KOPT-K1 (cell line): ENCODE data around the gene PKP1.

Experiments used
- H3K27ac ChIP-seq: fragments of 200-600 bp; sonication (generic); 2 replicates; pipeline ENCODE4 v1.5.1; 2016; ENCODE audit warnings: antibody characterized with exemption, mild to moderate bottlenecking, low read depth, low read length; ENCODE audit not compliant: poor library complexity, severe bottlenecking
- H3K36me3 ChIP-seq: fragments of 200-600 bp; sonication (generic); 2 replicates; pipeline ENCODE4 v1.5.1; 2017; ENCODE audit warnings: antibody characterized with exemption, mild to moderate bottlenecking, low read length, moderate library complexity; ENCODE audit not compliant: insufficient read depth
- H3K9me3 ChIP-seq: fragments of 200-600 bp; sonication (generic); 2 replicates; pipeline ENCODE4 v1.5.1; 2017; ENCODE audit warnings: antibody characterized with exemption, low read length, mild to moderate bottlenecking; ENCODE audit not compliant: insufficient read depth, poor library complexity, severe bottlenecking

The PKP1 gene

DNA sequence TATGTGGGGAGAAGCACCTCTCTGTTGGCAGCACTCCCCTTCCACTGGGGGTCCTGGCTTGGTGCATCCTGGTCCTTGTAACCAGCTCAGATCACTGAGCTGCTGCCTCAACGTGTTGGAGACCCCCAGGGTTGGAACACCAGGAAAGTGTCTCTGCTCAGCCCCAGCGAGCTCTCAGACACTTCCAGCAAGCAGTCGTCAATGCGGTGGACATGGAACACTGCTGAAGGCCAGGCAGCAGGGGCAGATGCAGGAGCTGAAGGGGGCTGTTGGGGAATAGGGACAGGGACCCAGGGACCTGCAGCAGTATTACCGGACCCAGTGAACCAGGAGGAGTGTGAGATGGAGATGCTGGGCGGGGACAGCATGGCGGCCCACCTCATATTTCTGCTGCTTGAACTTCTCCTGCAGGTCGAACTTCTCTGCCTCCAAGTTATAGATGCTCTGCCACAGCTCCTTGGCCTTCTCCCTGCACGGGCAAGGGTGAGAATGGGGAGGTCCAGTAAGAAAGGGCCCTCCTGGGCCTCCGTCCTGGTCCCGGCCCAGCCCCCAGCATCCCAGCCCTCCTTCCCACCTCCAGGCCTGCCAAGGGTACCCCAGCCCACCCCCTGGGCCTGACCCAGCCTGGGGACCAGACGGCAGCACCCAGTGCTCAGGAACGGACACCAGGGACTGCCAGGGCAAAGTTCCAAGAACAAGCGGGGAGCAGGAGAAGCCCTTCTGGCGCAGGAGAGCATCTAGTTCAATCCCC, 77.8 kb downstream of the PKP1 start:
- Histone ChIP-seq H3K36me3 (no peaks in the 10 kb centered on the region), H3K9me3 (no peaks in the 10 kb centered on the region), H3K27ac (no peak overlapping the region)

- Histone ChIP-seq H3K27ac (no peak overlapping the region), H3K9me3 (no peaks in the 10 kb centered on the region), H3K36me3 (no peaks in the 10 kb centered on the region)
These were observed 78.6 kb downstream of the PKP1 start for GRCh38 chr1:201361652-201362504.

DNA sequence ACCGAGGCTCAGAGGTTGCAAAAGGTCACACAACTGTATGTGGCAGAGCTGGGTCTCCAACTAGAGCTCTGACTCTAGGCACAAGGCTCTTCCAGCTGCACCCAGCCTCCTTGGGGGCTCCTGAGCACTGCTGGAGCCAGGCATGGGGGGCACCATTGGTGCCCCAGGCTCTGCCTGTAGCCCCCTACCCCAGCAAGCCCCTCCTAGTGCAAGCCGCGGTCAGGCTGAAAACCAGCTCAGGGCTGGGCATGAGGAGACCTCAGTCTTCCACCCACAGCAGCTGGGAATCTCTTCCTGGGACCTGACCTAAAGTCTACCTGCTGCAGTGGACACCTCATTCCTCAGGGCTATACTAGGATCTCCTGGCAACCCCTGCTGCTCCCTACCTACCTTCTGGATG, 79.6 kb downstream of the PKP1 start:
- Histone ChIP-seq H3K36me3 (no peaks in the 10 kb centered on the region), H3K9me3 (no peaks in the 10 kb centered on the region), H3K27ac (no peak overlapping the region)

DNA sequence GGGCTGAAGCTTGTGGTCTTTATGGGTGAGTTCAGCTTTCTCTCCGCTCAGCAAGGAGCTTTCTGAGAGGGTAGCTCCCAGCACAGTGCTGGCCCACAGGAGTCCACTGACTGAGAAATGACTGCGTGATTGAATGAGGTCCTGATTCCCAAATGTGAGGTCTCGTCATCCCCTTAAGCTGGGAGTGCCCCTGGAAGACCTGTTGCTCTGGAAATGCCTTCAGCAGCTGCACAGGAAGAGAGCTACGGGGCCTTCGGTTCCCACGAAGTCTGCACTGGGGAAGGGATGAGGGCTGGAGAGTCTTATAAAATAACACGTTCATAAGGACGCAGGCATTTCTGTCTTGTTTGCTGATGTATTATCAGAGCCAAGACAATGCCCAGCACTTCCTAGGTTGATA, 80.2 kb downstream of the PKP1 start:
- no peaks in the 10 kb centered on the region for H3K9me3 ChIP-seq
- H3K27ac ChIP-seq, result no peak overlapping the region

GRCh38 chr1:201364808-201365105, 81.5 kb downstream of the PKP1 start:
- Histone ChIP-seq H3K36me3 (no peaks in the 10 kb centered on the region), H3K9me3 (no peaks in the 10 kb centered on the region), H3K27ac (no peak overlapping the region)

More for the DNA sequence above, 80.2 kb downstream of the PKP1 start:
- H3K36me3 ChIP-seq, result no peaks in the 10 kb centered on the region

- Histone ChIP-seq H3K27ac (no peak overlapping the region), H3K36me3 (no peaks in the 10 kb centered on the region), H3K9me3 (no peaks in the 10 kb centered on the region)
These were observed 81.9 kb downstream of the PKP1 start for GRCh38 chr1:201365251-201365650.

DNA sequence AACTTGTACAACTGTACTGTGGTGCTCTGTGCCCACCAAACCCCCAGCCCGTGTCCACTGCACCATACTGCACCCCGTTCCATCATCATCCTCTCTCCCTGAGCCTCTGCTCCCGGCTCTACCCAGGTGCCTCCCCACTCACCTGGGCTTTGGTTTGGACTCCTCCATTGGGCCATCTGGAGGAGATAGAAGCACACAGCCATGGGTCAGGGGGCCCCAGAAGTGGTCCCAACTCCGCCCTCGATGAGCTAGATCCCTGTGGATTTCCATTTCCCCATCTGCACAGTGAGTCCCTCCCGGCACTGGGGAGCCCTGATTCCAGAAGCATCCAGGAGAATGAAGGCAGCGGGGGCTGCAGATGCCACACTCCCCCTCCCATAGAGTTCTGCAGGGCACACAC, 83.4 kb downstream of the PKP1 start:
- H3K36me3 ChIP-seq, result no peaks in the 10 kb centered on the region
- no peak overlapping the region for H3K27ac ChIP-seq
- no peaks in the 10 kb centered on the region for H3K9me3 ChIP-seq

GRCh38 chr1:201369209-201369608, 85.9 kb downstream of the PKP1 start:
- Histone ChIP-seq H3K9me3 (no peaks in the 10 kb centered on the region), H3K27ac (no peak overlapping the region), H3K36me3 (no peaks in the 10 kb centered on the region)

GRCh38 chr1:201370500-201370899, 87.2 kb downstream of the PKP1 start:
- Histone ChIP-seq H3K27ac (no peak overlapping the region), H3K36me3 (no peaks in the 10 kb centered on the region), H3K9me3 (no peaks in the 10 kb centered on the region)

DNA sequence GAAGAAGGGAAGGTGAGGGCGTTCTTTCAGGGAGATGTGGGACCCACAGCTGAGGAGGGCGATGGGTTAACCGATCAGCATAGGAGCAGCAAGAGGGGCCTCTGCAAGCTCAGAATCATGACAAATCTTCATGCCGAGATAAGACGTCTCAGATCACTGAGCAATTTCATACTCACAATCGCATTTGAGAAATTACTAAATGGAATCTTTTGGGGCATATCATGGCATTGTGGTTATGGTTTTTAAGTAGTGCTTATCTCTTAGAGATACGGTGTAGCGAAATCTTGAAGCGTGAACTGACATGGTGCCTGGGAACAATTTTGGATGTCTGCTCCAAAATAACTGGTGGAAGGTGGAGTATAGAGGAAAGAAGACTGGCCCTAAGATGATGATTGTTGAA, 88.0 kb downstream of the PKP1 start:
- Histone ChIP-seq H3K27ac (no peak overlapping the region), H3K36me3 (no peaks in the 10 kb centered on the region), H3K9me3 (no peaks in the 10 kb centered on the region)

DNA sequence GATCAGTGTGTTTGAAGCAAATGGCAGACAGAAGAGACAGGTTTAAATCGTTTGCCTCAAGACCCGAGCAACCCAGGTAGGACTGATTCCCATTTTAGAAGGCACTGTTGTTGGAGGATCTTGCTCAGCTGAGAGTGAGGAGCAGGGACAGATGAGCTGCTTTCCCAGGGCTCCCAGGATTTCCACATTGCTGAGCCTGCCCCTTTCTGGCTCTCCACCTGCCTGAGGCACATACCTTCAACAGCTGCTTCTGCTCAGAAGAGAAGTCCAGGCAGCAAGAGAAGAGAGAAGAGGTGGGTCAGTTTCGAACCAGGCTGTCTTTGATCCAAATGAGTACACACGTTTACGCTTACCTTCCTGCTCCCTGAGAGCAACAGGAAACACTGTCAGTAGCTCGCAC, 88.5 kb downstream of the PKP1 start:
- no peaks in the 10 kb centered on the region for H3K9me3 ChIP-seq
- H3K36me3 ChIP-seq, result no peaks in the 10 kb centered on the region
- H3K27ac ChIP-seq, result no peak overlapping the region

DNA sequence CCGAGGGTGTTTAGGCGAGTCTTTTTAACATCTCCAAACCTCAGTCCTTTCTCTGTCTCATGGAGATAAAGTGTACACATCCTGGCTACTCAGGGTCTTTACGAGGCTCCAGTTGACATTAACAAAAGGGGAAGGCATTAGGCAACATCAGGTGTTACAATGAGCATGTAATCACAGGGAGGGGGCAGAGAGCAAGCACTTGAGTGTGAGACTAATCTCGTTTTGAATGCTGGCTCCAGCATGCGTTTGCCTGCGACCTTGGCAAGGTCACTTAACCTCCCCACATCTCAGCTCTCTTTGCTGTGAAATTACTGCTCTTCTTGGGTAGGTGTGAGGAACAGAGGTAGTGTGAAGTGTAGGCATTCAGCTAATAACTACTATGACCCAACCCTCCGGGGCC, 91.1 kb downstream of the PKP1 start:
- H3K36me3 ChIP-seq, result no peaks in the 10 kb centered on the region
- H3K27ac ChIP-seq, result no peak overlapping the region
- no peaks in the 10 kb centered on the region for H3K9me3 ChIP-seq

DNA sequence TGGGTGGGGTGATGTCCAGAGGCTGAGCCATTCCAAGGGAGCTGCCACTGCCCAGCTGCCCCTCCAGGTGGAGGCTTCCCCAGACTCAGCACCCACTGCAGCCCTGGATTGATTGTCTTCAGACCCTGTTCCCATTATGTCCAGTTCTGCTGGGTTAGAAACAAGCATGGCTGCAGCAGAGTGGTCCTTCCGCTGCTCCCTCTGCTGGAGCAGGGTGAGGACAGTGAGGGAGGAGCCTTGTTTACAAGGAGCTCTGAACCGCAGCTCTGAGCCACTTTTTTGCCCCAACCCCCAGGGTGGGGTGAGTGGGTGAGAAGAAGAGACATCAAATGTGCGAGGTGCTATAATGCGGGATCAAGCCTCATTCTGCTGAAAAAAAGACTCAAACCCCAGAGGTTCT, 91.9 kb downstream of the PKP1 start:
- H3K36me3 ChIP-seq, result no peaks in the 10 kb centered on the region
- H3K9me3 ChIP-seq, result no peaks in the 10 kb centered on the region
- no peak overlapping the region for H3K27ac ChIP-seq

DNA sequence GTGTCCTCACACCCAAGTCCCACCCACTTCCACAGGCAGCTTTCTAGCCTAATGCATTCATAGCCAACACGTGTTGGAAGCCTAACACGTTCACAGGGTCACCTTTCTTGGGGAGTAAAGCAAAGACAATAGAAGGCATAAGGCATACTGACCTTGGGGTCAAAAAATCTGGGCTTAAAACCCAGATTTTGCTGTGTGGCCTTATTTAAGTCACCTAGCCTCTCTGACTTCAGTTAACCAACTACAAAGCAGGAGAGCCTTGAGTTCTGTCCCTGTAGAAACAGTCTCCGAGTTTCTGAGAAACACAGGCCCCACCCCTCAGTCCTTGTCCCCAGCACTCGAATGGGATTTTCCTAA, 92.8 kb downstream of the PKP1 start:
- no peaks in the 10 kb centered on the region for H3K9me3 ChIP-seq
- no peaks in the 10 kb centered on the region for H3K36me3 ChIP-seq
- H3K27ac ChIP-seq, result no peak overlapping the region

DNA sequence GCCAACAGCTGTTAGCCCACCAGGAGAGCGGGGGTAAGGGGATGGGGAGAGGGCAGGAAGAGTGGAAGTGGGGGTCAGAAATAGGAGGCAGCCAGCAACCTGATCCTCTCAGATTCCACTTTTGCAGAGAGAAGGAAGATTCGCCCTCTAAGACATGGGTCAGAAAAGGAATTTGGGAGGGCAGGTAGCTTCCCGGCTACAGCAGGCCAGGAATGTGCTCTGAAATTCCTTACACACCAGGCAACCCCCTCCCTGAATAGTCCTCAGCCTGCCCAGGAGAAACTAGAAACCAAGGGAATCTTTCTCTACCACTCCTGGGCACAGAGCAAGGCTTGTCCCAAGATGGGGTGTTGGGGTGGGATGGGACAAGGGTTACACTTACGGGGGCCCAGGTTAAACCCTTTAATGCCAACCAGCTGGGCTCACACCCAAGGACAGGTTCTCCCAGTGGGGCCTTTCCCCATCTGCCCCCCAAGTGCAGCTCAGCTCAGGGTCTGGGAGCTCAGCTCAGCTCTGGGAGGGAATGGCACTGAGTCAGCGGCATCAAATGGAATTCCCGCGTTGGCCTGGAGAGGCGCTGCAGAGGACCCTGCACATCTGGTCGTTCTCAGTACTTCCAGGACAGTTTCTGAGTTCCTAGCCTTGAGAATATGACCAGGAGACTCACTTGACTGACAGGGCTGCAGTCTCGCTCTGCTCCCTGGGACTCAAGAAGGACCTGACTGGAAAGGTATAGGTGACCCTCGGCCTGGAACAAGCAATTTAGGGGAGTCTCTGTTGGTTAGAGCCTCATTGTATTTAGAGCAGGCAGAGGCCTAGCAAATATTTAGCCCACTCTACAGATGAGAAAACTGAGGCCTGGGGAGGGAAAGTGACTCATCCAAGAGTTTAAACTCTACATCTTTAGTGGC, 93.4 kb downstream of the PKP1 start:
- Histone ChIP-seq H3K9me3 (no peaks in the 10 kb centered on the region), H3K36me3 (no peaks in the 10 kb centered on the region), H3K27ac (no peak overlapping the region)
